IMR-90 (cell line): ENCODE results near the gene MAGI1. TPM values are rescaled to one million over a fixed set of nuclear protein-coding genes. Genes with fewer than 3 reads are reported as not detected.

ENCODE experiments used
- ATAC-seq: fragments of 200-7000 bp; cut with Tn5 transposase; 2 replicates; pipeline ENCODE4 v1.9.1; 2020; ENCODE audit warnings: low read depth, mild to moderate bottlenecking, moderate library complexity
- BruUV-seq: library from RNA; stranded (reverse); fragments of 400-500 nt; replicated peaks from 2 replicates; lab custom pipeline; 2021; lab: Mats Ljungman, UMichigan
- CTCF ChIA-PET: fragments of 300-600 bp; formaldehyde crosslinking; extraction: SDS; loops from one replicate; lab custom pipeline; 2021; ENCODE audit warnings: antibody characterized with exemption; lab: Yijun Ruan, JAX
- POLR2A ChIA-PET: fragments of 300-600 bp; sonication (Branson Sonifier 250); formaldehyde crosslinking; loops from one replicate; lab custom pipeline; 2022; ENCODE audit warnings: antibody characterized with exemption; ENCODE audit not compliant: unreplicated experiment; lab: Charles Lee
- DNase-seq: peaks from one replicate; pipeline ENCODE4 v3.0.0; 2013
- H2AFZ ChIP-seq: replicated peaks from 2 replicates; pipeline ENCODE3; 2013; ENCODE audit warnings: low read length, mild to moderate bottlenecking; ENCODE audit not compliant: poor library complexity
- H2AK5ac ChIP-seq: 2 replicates; pipeline ENCODE4 v1.6.1; 2013; ENCODE audit warnings: low read depth, low read length, inconsistent platforms
- H2AK9ac ChIP-seq: replicated peaks from 2 replicates; pipeline ENCODE3; 2013; ENCODE audit warnings: mild to moderate bottlenecking, low read depth, low read length, moderate library complexity; ENCODE audit not compliant: poor library complexity
- H2BK120ac ChIP-seq: 2 replicates; pipeline ENCODE4 v1.6.1; 2013; ENCODE audit warnings: low read depth, low read length, inconsistent platforms
- H2BK15ac ChIP-seq: 3 replicates; pipeline ENCODE4 v1.6.1; 2013; ENCODE audit warnings: low read depth, low read length, inconsistent platforms
- H2BK20ac ChIP-seq: 2 replicates; pipeline ENCODE4 v1.6.1; 2013; ENCODE audit warnings: low read depth, mild to moderate bottlenecking, inconsistent platforms, low read length, moderate library complexity
- H2BK5ac ChIP-seq: 2 replicates; pipeline ENCODE4 v1.6.1; 2013; ENCODE audit warnings: mild to moderate bottlenecking, low read depth, low read length, inconsistent platforms; ENCODE audit not compliant: poor library complexity, severe bottlenecking
- H3K14ac ChIP-seq: replicated peaks from 2 replicates; pipeline ENCODE4 v1.6.1; 2013; ENCODE audit warnings: low read depth, low read length, inconsistent platforms
- H3K18ac ChIP-seq: 2 replicates; pipeline ENCODE4 v1.6.1; 2013; ENCODE audit warnings: low read depth, low read length, control low read depth
- H3K23ac ChIP-seq: 2 replicates; pipeline ENCODE4 v1.6.1; 2013; ENCODE audit warnings: low read depth, low read length, inconsistent platforms
- H3K27ac ChIP-seq: 2 replicates; pipeline ENCODE4 v1.5.1; 2013; ENCODE audit warnings: mild to moderate bottlenecking, control low read depth, low read length; ENCODE audit not compliant: insufficient read depth
- H3K27me3 ChIP-seq: 2 replicates; pipeline ENCODE4 v1.6.1; 2013; ENCODE audit warnings: low read length; ENCODE audit not compliant: control insufficient read depth, insufficient read depth
- H3K36me3 ChIP-seq: 2 replicates; pipeline ENCODE4 v1.6.1; 2013; ENCODE audit warnings: low read length, mixed read lengths; ENCODE audit not compliant: control insufficient read depth, insufficient read depth
- H3K4ac ChIP-seq: 2 replicates; pipeline ENCODE4 v1.6.1; 2013; ENCODE audit warnings: low read depth, low read length, inconsistent platforms
- H3K4me1 ChIP-seq: 2 replicates; pipeline ENCODE4 v1.6.1; 2013; ENCODE audit warnings: low read length, mixed read lengths; ENCODE audit not compliant: control insufficient read depth, insufficient read depth
- H3K4me2 ChIP-seq: 2 replicates; pipeline ENCODE4 v1.6.1; 2013; ENCODE audit warnings: low read depth, mild to moderate bottlenecking, control low read depth, low read length, moderate library complexity
- H3K4me3 ChIP-seq: 2 replicates; pipeline ENCODE4 v1.5.1; 2013; ENCODE audit warnings: low read depth, mild to moderate bottlenecking, control low read depth, low read length, moderate library complexity; ENCODE audit not compliant: insufficient read depth
- H3K56ac ChIP-seq: 2 replicates; pipeline ENCODE4 v1.6.1; 2013; ENCODE audit warnings: low read length, inconsistent platforms; ENCODE audit not compliant: insufficient read depth; ENCODE audit errors: extremely low read depth
- H3K79me1 ChIP-seq, 2 experiments: 2 replicates each; pipeline ENCODE4 v1.6.1; 2013; ENCODE audit warnings: low read length in 2 of 2, inconsistent platforms in 1 of 2, low read depth in 1 of 2
- H3K9ac ChIP-seq: 2 replicates; pipeline ENCODE4 v1.6.1; 2013; ENCODE audit warnings: low read depth, low read length, control low read depth
- H3K9me1 ChIP-seq: 2 replicates; pipeline ENCODE4 v1.6.1; 2013; ENCODE audit warnings: low read length, inconsistent platforms; ENCODE audit not compliant: insufficient read depth
- H3K9me3 ChIP-seq: 2 replicates; pipeline ENCODE4 v1.6.1; 2013; ENCODE audit warnings: low read length; ENCODE audit not compliant: control insufficient read depth, insufficient read depth
- H4K20me1 ChIP-seq: 2 replicates; pipeline ENCODE4 v1.6.1; 2013; ENCODE audit warnings: low read length, inconsistent platforms; ENCODE audit not compliant: insufficient read depth
- H4K5ac ChIP-seq: 2 replicates; pipeline ENCODE4 v1.6.1; 2013; ENCODE audit warnings: mild to moderate bottlenecking, low read depth, low read length, control low read depth
- H4K8ac ChIP-seq, 2 experiments: 2 replicates each; pipeline ENCODE4 v1.6.1; 2013; ENCODE audit warnings: low read depth in 2 of 2, low read length in 2 of 2, control low read depth in 1 of 2, inconsistent platforms in 1 of 2
- H4K91ac ChIP-seq: 2 replicates; pipeline ENCODE4 v1.6.1; 2013; ENCODE audit warnings: low read depth, low read length, inconsistent platforms; ENCODE audit not compliant: insufficient read depth
- CHD1 ChIP-seq: IDR thresholded peaks from 2 replicates; pipeline ENCODE4 v1.6.1; 2012; ENCODE audit warnings: low read depth, low read length, improper control_type of control experiment
- RAD21 ChIP-seq: IDR thresholded peaks from 2 replicates; pipeline ENCODE4 v1.6.1; 2012; ENCODE audit warnings: low read length, improper control_type of control experiment
- RCOR1 ChIP-seq: IDR thresholded peaks from 2 replicates; pipeline ENCODE4 v1.6.1; 2012; ENCODE audit warnings: mild to moderate bottlenecking, low read length, improper control_type of control experiment; ENCODE audit not compliant: insufficient replicate concordance
- RFX5 ChIP-seq: IDR thresholded peaks from 2 replicates; pipeline ENCODE4 v1.8.0; 2012; ENCODE audit warnings: low read depth, mild to moderate bottlenecking, low read length, moderate library complexity
- USF2 ChIP-seq: fragments of 150-350 bp; IDR thresholded peaks from 2 replicates; pipeline ENCODE4 v1.6.1; 2017; ENCODE audit warnings: mild to moderate bottlenecking, antibody characterized with exemption, low read length, low read depth
- WGBS, 2 experiments: methylation state at CpG; one replicate each; pipeline versions ENCODE4 v1.1.5 to v1.1.7; 2013; ENCODE audit warnings: missing lambda C conversion rate in 2 of 2; ENCODE audit not compliant: insufficient read length in 1 of 2; ENCODE audit errors: extremely low coverage in 2 of 2; 5-methylcytosine and 5-hydroxymethylcytosine counted together
- dilution Hi-C: fragments of 300-500 bp; cut with HindIII; formaldehyde crosslinking; loops from one replicate; pipeline ENCODE4 v1.14.3; 2018; ENCODE audit warnings: low sequenced_read_pairs; ENCODE audit not compliant: unreplicated experiment
- in situ Hi-C: fragments of 300-500 bp; cut with MboI; formaldehyde crosslinking; loops from 3 replicates; pipeline ENCODE4 v1.14.3; 2019; ENCODE audit warnings: low sequenced_read_pairs, inconsistent platforms, mixed read lengths
- intact Hi-C: fragments of 100-400 bp; cut with micrococcal nuclease; formaldehyde crosslinking; loops from 2 replicates; pipeline ENCODE4 v1.10.0; 2022
- polyA plus RNA-seq, 3 experiments: library from polyadenylated mRNA; depleted of rRNA; stranded (reverse); fragments of >200 nt; gene quantifications; 2 replicates each; pipeline ENCODE4 v1.2.3, GENCODE V29; 2012; ENCODE audit warnings: low replicate concordance in 1 of 3
- total RNA-seq: library from RNA; depleted of rRNA; stranded (reverse); fragments of >200 nt; gene quantifications from 2 replicates; pipeline ENCODE4 v1.2.3, GENCODE V29; 2012

The MAGI1 gene
- total and polyA plus RNA-seq, 2 of the 4 experiments (the other 2 are of a cell fraction): 14.5 to 24.2 TPM

GRCh38 chr3:66014651-66015050 lies 24.1 kb downstream of the MAGI1 start:
- Histone ChIP-seq H3K56ac (no peak overlapping the region), H4K91ac (no peak overlapping the region), H3K23ac (no peak overlapping the region), H3K4me1 (peaks cover 10% of the 10 kb centered on the region), H3K4me3 (no peak overlapping the region), H4K20me1 (peaks cover 37% of the 10 kb centered on the region; the same call in 1 of the 2 replicates), H2BK120ac (no peak overlapping the region), H2BK20ac (no peak overlapping the region), H3K36me3 (no peaks in the 10 kb centered on the region), H3K18ac (no peak overlapping the region), H2AFZ (no peak overlapping the region), H3K9me1 (peaks cover 17% of the 10 kb centered on the region), H3K4me2 (no peak overlapping the region), H2BK15ac (no peak overlapping the region), H3K27ac (no peak overlapping the region), H2AK9ac (no peak overlapping the region), H2BK5ac (no peak overlapping the region), H3K79me1 (peaks cover 40 to 60% of the 10 kb centered on the region in 2 experiments), H4K8ac (no peak overlapping the region), H2AK5ac (no peak overlapping the region), H3K14ac (no peak overlapping the region), H4K5ac (no peak overlapping the region), H3K9ac (no peak overlapping the region), H3K27me3 (no peaks in the 10 kb centered on the region), H3K9me3 (no peaks in the 10 kb centered on the region), H3K4ac (0 out of 2 replicates have a peak overlapping the region, but pooled peaks have one; percentile 2)
- DNase-seq: no peak
- WGBS, 2 experiments: 100% methylated on average over 1 of the region's 2 CpGs; no CpG with 5 or more reads in 1 of the 2 experiments
- no peak for ATAC-seq
- CTCF ChIA-PET: no interaction called here
- intact Hi-C loops: no loop called here
- dilution Hi-C loops: no loop called here
- POLR2A ChIA-PET: no interaction called here
- no peak for TF ChIP-seq RCOR1
- no peak for TF ChIP-seq RAD21
- no peak for TF ChIP-seq CHD1
- TF ChIP-seq RFX5: no peak
- TF ChIP-seq USF2: no peak
- no TSS peak for BruUV-seq
- in situ Hi-C loops: no loop called here
